Lower leg skin (tissue), 4 donors: ENCODE results near the gene POLA2. TPM values are rescaled to one million over a fixed set of nuclear protein-coding genes. Genes with fewer than 3 reads are reported as not detected.

Source experiments
- DNase-seq, 2 donors: peaks; one replicate each; pipeline ENCODE4 v3.0.0-alpha.2; 2019; ENCODE audit warnings: low spot score in 2 of 2
- H3K4me3 ChIP-seq: fragments of 200-600 bp; sonication (generic); 2 replicates; pipeline ENCODE4 v1.5.1; 2017; ENCODE audit warnings: mild to moderate bottlenecking, low read depth; ENCODE audit not compliant: poor library complexity, severe bottlenecking
- POLR2A ChIP-seq, 2 donors: fragments of 450-650 bp; IDR thresholded peaks; one replicate each; pipeline ENCODE4 v1.6.1; 2016 to 2017; ENCODE audit warnings: antibody characterized with exemption in 2 of 2, mild to moderate bottlenecking in 1 of 2, moderate library complexity in 1 of 2
- WGBS, 2 donors: methylation state at CpG; one replicate each; pipeline ENCODE4 v1.1.5; 2018; 5-methylcytosine and 5-hydroxymethylcytosine counted together
- intact Hi-C: fragments of 100-400 bp; cut with DNase I; formaldehyde crosslinking; loops from one replicate; pipeline ENCODE4 v1.15.0; 2023; ENCODE audit warnings: low total_unique reads
- total RNA-seq, 4 donors: library from RNA; depleted of rRNA; stranded (reverse); fragments of >200 nt; gene quantifications; one replicate each; pipeline ENCODE4 v1.1.0, GENCODE V29; 2016
- TF ChIP-seq, protein P1 (sequence below), 3 donors: fragments of 450-650 bp; IDR thresholded peaks; one replicate each; pipeline ENCODE4 v1.5.1; 2016; ENCODE audit warnings: antibody characterized with exemption in 3 of 3, mild to moderate bottlenecking in 3 of 3, moderate library complexity in 2 of 3

Gene POLA2
- total RNA-seq, 4 donors from 2014 or later: 6.7 to 11.2 (median 7.6) TPM

DNA sequence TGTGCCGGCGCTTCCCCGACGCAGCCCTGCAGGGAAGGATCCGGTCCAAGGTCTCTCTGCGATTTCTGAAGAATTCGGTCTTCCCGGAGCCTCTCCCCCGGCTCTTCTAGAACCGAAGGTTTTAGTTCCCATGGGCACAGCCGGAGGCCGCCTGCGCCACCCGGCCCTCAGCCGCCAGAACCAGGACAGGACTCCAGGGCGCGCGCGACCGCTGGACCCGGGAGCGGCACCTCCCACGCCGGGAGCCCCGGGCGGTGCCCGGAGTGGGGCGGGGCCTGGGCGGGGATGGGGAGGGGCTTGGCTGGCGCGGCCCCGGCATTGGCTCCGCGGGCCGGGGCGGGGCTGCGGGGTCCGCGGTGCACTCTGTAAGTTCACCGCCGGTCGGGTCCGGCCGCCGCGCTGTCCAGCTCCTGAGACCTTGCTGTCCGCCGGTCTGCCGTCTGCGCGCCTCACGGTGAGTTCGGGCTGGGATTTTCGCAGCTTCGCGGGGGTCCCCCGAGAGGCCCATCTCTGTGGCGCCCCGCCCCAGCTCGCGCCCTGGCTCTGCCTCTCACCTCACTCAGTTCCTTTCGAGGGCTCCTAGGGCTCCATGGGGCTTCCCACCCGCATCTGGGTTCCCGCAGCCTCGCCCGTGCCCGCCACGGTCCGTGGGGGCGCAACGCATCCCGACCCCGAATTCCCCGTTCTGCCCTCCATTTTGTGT lies 52.9 kb downstream of the POLA2 start, which contains the start of gene CDC42EP2:
TSS of gene CDC42EP2 (plus strand) at position 366 of the 703 bp plus-strand sequence. CDS start 6,033 bp downstream, outside the sequence.
- WGBS, 2 donors: 1% methylated on average over 18 to 28 of the region's 74 CpGs
- no peak for TF ChIP-seq POLR2A (IDR thresholded peaks at IDR 0.05)
- TF ChIP-seq, protein P1, sequence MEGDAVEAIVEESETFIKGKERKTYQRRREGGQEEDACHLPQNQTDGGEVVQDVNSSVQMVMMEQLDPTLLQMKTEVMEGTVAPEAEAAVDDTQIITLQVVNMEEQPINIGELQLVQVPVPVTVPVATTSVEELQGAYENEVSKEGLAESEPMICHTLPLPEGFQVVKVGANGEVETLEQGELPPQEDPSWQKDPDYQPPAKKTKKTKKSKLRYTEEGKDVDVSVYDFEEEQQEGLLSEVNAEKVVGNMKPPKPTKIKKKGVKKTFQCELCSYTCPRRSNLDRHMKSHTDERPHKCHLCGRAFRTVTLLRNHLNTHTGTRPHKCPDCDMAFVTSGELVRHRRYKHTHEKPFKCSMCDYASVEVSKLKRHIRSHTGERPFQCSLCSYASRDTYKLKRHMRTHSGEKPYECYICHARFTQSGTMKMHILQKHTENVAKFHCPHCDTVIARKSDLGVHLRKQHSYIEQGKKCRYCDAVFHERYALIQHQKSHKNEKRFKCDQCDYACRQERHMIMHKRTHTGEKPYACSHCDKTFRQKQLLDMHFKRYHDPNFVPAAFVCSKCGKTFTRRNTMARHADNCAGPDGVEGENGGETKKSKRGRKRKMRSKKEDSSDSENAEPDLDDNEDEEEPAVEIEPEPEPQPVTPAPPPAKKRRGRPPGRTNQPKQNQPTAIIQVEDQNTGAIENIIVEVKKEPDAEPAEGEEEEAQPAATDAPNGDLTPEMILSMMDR (IDR thresholded peaks at IDR 0.05): no peak
- intact Hi-C loops: loop anchor here (5.0 kb wide), 1 partner anchor 37 kb away; no protein-coding TSS in a partner anchor
- peak within 1 kb of the TSS; percentile 49 for H3K4me3 ChIP-seq
- peak; percentile 68 to 96 for DNase-seq

DNA sequence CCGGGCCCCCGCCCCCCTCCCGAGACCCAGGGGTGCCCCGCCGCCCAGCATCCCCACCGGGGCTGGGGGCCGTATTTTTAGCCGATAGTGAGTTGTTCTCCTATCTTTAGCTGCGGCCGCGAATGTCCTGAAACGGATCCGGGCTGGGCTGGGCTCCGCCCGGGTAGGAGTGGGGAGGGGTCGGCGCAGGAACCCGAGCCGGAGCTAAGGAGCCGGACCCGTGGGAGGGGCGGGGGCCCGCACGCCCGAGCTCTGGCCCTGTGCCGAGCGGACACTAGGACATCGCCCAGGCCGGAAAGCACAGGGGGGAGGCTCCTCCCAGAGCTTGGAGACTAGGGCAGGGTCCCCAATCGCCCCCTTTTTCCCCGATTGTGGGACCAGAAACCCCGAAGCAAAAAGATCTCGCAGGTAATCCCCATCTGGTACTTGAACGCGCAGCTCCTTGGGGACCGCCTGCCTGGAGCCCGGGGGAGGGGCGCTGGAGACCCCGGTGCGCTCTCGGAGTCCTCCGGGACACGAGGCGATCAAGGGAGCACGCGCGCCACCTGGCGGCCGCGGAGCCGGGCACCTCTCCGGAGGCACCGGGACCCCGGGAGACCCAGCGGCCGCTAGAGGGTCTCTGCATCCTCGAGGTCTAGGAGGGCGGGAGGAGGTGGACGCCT lies 53.6 kb downstream of the POLA2 start:
- intact Hi-C loops: loop anchor here (5.0 kb wide), 1 partner anchor 38 kb away; no protein-coding TSS in a partner anchor
- peak overlapping the region; percentile 49 for H3K4me3 ChIP-seq
- WGBS, 2 donors: 0% methylated on average over 35 to 56 of the region's 59 CpGs
- TF ChIP-seq, protein P1 (IDR thresholded peaks at IDR 0.05): peak in 1 of 3 donors; percentile 90
- TF ChIP-seq POLR2A (IDR thresholded peaks at IDR 0.05): no peak
- peak in 1 of 2 donors; percentile 95 for DNase-seq

DNA sequence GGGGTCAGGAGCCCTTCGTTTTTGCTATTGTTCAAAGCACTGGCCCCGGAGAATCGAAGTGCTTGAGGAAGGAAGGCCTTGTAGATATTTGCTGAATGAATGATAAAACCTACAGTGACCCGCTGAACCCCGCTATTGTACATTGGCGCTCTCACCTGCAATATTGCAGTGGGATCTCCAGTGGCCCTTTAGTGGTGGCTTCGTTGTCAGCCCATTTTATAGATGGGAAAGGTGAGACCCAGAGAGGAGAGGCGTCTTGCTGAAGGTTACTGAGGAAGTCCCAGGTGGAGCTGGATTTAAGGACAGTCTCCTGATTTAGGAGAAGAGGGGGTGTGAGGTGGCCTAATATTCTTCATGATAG lies 54.1 kb downstream of the POLA2 start:
- peak overlapping the region; percentile 49 for H3K4me3 ChIP-seq
- intact Hi-C loops: loop anchor here (5.0 kb wide), 1 partner anchor 39 kb away; no protein-coding TSS in a partner anchor
- no peak for DNase-seq
- no peak for TF ChIP-seq POLR2A (IDR thresholded peaks at IDR 0.05)
- TF ChIP-seq, protein P1 (IDR thresholded peaks at IDR 0.05): no peak
- 14 to 15% methylated on average over 8 of the region's 8 CpGs for WGBS, 2 donors

DNA sequence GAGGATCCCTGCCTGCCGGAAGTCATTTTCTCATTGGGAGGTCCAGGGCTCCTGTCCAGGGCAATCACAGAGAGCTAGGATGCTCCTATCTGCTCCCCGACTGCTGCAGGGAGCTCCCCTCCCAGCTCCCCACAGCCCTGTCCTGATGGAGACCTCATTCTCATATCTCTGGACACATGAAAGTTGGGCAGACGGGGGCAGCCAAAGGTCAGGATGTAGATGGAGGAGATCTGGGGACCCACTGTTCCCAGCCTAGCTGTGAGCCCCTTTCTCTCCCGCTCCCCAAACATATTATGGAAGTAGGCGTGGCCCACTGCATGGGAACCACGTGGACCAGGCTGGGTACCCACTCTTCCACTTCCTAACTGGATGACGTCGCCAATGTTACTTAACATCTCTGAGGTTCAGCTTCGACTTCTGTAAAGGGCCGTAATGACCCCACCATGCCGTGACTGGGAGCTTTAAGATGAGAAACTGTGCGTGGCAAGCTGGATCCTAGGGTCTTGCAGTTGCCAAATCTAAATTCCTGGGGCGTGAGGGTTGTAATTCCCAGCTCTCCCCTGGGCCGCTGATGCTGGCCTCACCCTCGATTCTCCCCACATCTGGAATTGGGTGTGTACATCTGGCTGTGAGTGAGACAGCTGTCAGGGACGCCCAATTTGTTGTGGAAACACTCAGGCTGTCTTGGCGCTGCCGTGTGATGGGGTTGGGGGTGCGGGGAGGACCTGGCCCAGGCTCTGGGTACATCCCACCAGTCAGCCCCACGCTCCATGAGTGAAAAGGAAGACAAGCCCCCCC lies 54.7 kb downstream of the POLA2 start:
- peak; percentile 54 to 93 for DNase-seq
- 21 to 23% methylated on average over 17 to 20 of the region's 20 CpGs for WGBS, 2 donors
- intact Hi-C loops: loop anchor here (5.0 kb wide), 1 partner anchor 39 kb away; no protein-coding TSS in a partner anchor
- no peak for TF ChIP-seq POLR2A (IDR thresholded peaks at IDR 0.05)
- TF ChIP-seq, protein P1 (IDR thresholded peaks at IDR 0.05): no peak
- H3K4me3 ChIP-seq: peak overlapping the region; percentile 49

DNA sequence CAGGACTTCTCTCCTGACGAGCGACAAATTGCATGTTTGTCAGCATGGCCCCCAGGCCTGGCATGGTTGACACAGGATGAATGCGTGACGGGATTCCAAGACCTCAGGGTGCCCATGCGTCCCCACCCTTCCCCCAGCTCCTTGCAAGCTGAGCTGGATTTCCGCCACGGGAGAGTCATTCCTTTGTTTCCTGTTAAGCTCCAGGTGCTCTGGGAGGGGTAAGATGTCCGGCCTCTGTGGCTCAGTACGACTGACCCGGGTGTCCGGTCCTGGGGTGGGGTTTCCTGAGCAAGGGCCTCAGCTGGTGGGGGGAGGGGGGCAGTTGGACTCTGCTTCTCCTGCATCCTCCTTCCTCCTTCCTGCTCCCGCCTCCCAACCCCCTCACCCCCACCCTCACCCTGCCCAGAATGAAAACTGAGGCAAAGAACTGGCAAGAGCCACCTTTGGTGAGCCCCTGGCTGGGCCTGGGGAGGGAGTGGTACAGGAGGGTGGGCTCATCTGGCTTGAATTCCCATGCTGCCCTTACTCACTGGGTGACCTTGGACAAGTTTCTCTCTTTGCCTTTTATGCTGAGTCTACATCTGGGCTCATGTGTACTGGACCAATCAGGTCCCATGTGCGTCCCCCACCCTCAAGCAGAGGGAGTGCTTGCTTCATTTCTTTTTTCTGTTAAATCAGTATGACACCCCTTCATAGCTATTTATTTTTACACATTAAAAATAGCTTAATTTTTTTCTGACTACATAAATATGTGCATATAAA lies 55.4 kb downstream of the POLA2 start:
- WGBS, 2 donors: 15 to 33% methylated on average over 11 to 13 of the region's 13 CpGs
- peak; percentile 63 to 94 for DNase-seq
- H3K4me3 ChIP-seq: no peak overlapping the region
- intact Hi-C loops: loop anchor here (5.0 kb wide), 1 partner anchor 40 kb away; no protein-coding TSS in a partner anchor
- TF ChIP-seq, protein P1 (IDR thresholded peaks at IDR 0.05): no peak
- no peak for TF ChIP-seq POLR2A (IDR thresholded peaks at IDR 0.05)
